Measurements from ENCODE around the gene IL12A.

Gene IL12A

GRCh38 chr3:159989973-159990846 is 1.6 kb downstream of the IL12A start:
- DNase-seq (ENCODE audit: low read depth), result no peak

- DNase-seq (ENCODE audit: low read depth), result no peak
Measured at GRCh38 chr3:159991591-159991990, 3.0 kb downstream of the IL12A start.

GRCh38 chr3:159992589-159992988 is 4.0 kb downstream of the IL12A start:
- DNase-seq (ENCODE audit: low read depth), result no peak

- no peak for DNase-seq (ENCODE audit: low read depth)
Measured at GRCh38 chr3:159994182-159994581, 5.5 kb downstream of the IL12A start.

- no peak for DNase-seq (ENCODE audit: low read depth)
Measured at GRCh38 chr3:159995091-159995490, 6.5 kb downstream of the IL12A start.

GRCh38 chr3:159996018-159996417 is 7.4 kb downstream of the IL12A start:
- DNase-seq (ENCODE audit: low read depth), result no peak

GRCh38 chr3:159996959-159997358 is 8.3 kb downstream of the IL12A start:
- DNase-seq (ENCODE audit: low read depth), result no peak

GRCh38 chr3:160001148-160001760 is 12.6 kb downstream of the IL12A start:
- no peak for DNase-seq (ENCODE audit: low read depth)

- no peak for DNase-seq (ENCODE audit: low read depth)
Measured at GRCh38 chr3:160001850-160002623, 13.4 kb downstream of the IL12A start.

- DNase-seq (ENCODE audit: low read depth), result no peak
Measured at GRCh38 chr3:160003520-160004128, 15.0 kb downstream of the IL12A start.

- no peak for DNase-seq (ENCODE audit: low read depth)
Measured at GRCh38 chr3:160005004-160005403, 16.4 kb downstream of the IL12A start.

GRCh38 chr3:160006282-160007163 is 17.9 kb downstream of the IL12A start:
- DNase-seq (ENCODE audit: low read depth), result no peak

GRCh38 chr3:160008961-160009360 is 20.3 kb downstream of the IL12A start:
- DNase-seq (ENCODE audit: low read depth), result no peak

GRCh38 chr3:160009525-160009924 is 20.9 kb downstream of the IL12A start:
- DNase-seq (ENCODE audit: low read depth), result no peak

GRCh38 chr3:160010578-160010977 is 21.9 kb downstream of the IL12A start:
- no peak for DNase-seq (ENCODE audit: low read depth)

GRCh38 chr3:160012108-160012507 is 23.5 kb downstream of the IL12A start:
- DNase-seq (ENCODE audit: low read depth), result no peak

- DNase-seq (ENCODE audit: low read depth), result no peak
Measured at GRCh38 chr3:160016972-160017371, 28.3 kb downstream of the IL12A start.

- DNase-seq (ENCODE audit: low read depth), result no peak
Measured at GRCh38 chr3:160018959-160019358, 30.3 kb downstream of the IL12A start.

GRCh38 chr3:160020057-160020711 is 31.5 kb downstream of the IL12A start:
- no peak for DNase-seq (ENCODE audit: low read depth)

- no peak for DNase-seq (ENCODE audit: low read depth)
Measured at GRCh38 chr3:160022068-160022467, 33.4 kb downstream of the IL12A start.

- no peak for DNase-seq (ENCODE audit: low read depth)
Measured at GRCh38 chr3:160023476-160023875, 34.8 kb downstream of the IL12A start.
